Parathyroid adenoma (tissue), 2 donors: ENCODE data around the gene VAV1.
A peak's percentile ranks its signal among the peaks of the same experiment; 100 is the strongest.
"Not testable (repeated sequence)": the region's sequence is repeated elsewhere in the genome, so short reads cannot be mapped to it uniquely, and the experiment has no call there.

Experiments
- H2AFZ ChIP-seq: fragments of 300-600 bp; sonication (generic); one replicate; pipeline ENCODE4 v1.7.0; 2017; ENCODE audit warnings: antibody characterized with exemption, mild to moderate bottlenecking
- H3K27ac ChIP-seq: fragments of 300-600 bp; sonication (generic); one replicate; pipeline ENCODE4 v1.7.0; 2017
- H3K27me3 ChIP-seq: fragments of 300-600 bp; sonication (generic); one replicate; pipeline ENCODE4 v1.7.0; 2017; ENCODE audit warnings: low read length; ENCODE audit not compliant: control insufficient read depth, insufficient read depth
- H3K36me3 ChIP-seq: fragments of 300-600 bp; sonication (generic); one replicate; pipeline ENCODE4 v1.7.0; 2017; ENCODE audit warnings: low read length; ENCODE audit not compliant: control insufficient read depth, insufficient read depth
- H3K4me1 ChIP-seq: fragments of 300-600 bp; sonication (generic); one replicate; pipeline ENCODE4 v1.7.0; 2017; ENCODE audit warnings: control low read depth
- H3K4me2 ChIP-seq: fragments of 300-600 bp; sonication (generic); one replicate; pipeline ENCODE4 v1.7.0; 2017; ENCODE audit warnings: low read length
- H3K4me3 ChIP-seq: fragments of 300-600 bp; sonication (generic); one replicate; pipeline ENCODE4 v1.7.0; 2017; ENCODE audit warnings: low read depth, low read length
- H3K79me2 ChIP-seq: fragments of 300-600 bp; sonication (generic); one replicate; pipeline ENCODE4 v1.7.0; 2017; ENCODE audit warnings: control low read depth
- H3K9ac ChIP-seq: fragments of 300-600 bp; sonication (generic); one replicate; pipeline ENCODE4 v1.7.0; 2017; ENCODE audit warnings: mild to moderate bottlenecking
- H3K9me3 ChIP-seq: fragments of 300-600 bp; sonication (generic); one replicate; pipeline ENCODE4 v1.7.0; 2017; ENCODE audit warnings: low read length; ENCODE audit not compliant: control insufficient read depth
- TF ChIP-seq, protein P1 (sequence below): fragments of 300-600 bp; sonication (generic); IDR thresholded peaks from one replicate; pipeline ENCODE4 v1.7.0; 2017; ENCODE audit warnings: antibody characterized with exemption, mild to moderate bottlenecking
- donor health status: primary hyperparathyroidism.

The VAV1 gene

GRCh38 chr19:6744381-6745301 lies 27.9 kb upstream of the VAV1 start:
- no peak overlapping the region for H3K9ac ChIP-seq
- H3K4me3 ChIP-seq: no peak overlapping the region
- peak overlapping the region; percentile 83 for H2AFZ ChIP-seq
- H3K9me3 ChIP-seq: no peaks in the 10 kb centered on the region
- H3K27ac ChIP-seq: peak overlapping the region; percentile 51
- no peaks in the 10 kb centered on the region for H3K27me3 ChIP-seq
- peaks cover 2% of the 10 kb centered on the region for H3K79me2 ChIP-seq
- H3K4me2 ChIP-seq: peak overlapping the region; percentile 40
- H3K4me1 ChIP-seq: peaks cover 11% of the 10 kb centered on the region
- TF ChIP-seq, protein P1, sequence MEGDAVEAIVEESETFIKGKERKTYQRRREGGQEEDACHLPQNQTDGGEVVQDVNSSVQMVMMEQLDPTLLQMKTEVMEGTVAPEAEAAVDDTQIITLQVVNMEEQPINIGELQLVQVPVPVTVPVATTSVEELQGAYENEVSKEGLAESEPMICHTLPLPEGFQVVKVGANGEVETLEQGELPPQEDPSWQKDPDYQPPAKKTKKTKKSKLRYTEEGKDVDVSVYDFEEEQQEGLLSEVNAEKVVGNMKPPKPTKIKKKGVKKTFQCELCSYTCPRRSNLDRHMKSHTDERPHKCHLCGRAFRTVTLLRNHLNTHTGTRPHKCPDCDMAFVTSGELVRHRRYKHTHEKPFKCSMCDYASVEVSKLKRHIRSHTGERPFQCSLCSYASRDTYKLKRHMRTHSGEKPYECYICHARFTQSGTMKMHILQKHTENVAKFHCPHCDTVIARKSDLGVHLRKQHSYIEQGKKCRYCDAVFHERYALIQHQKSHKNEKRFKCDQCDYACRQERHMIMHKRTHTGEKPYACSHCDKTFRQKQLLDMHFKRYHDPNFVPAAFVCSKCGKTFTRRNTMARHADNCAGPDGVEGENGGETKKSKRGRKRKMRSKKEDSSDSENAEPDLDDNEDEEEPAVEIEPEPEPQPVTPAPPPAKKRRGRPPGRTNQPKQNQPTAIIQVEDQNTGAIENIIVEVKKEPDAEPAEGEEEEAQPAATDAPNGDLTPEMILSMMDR: no peak
- H3K36me3 ChIP-seq: no peaks in the 10 kb centered on the region

DNA sequence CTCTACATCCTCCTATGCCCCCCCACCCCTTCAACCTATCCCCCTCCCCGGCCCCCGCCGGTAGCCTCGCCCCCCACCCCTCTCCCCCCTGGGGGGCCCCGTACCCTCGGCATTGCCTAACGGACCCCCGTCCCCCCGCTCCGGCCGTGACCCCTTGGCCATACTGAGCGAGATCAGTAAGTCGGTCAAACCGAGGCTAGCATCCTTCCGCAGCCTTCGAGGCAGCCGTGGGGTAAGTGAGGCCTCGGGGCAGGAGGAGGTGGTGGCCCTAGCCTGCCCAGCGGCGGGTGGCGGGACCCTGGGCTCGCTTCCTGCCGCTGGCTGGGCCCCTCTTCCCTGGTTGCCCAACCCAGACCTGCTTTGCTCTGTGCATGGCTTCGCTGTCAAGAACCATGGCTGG lies 26.5 kb upstream of the VAV1 start:
- H3K9ac ChIP-seq: no peak overlapping the region
- peaks cover 2% of the 10 kb centered on the region for H3K79me2 ChIP-seq
- peaks cover 11% of the 10 kb centered on the region for H3K4me1 ChIP-seq
- H3K36me3 ChIP-seq: no peaks in the 10 kb centered on the region
- no peaks in the 10 kb centered on the region for H3K9me3 ChIP-seq
- H3K4me3 ChIP-seq: no peak overlapping the region
- H3K27me3 ChIP-seq: no peaks in the 10 kb centered on the region
- TF ChIP-seq, protein P1: no peak
- H3K27ac ChIP-seq: no peak overlapping the region
- H2AFZ ChIP-seq: no peak overlapping the region
- no peak overlapping the region for H3K4me2 ChIP-seq

- H3K27ac ChIP-seq, H3K27me3 ChIP-seq, H3K4me2 ChIP-seq, H3K79me2 ChIP-seq, H3K36me3 ChIP-seq, H2AFZ ChIP-seq, H3K4me3 ChIP-seq, H3K9ac ChIP-seq, H3K9me3 ChIP-seq: not testable (repeated sequence)
- H3K4me1 ChIP-seq: peaks cover 11% of the 10 kb centered on the region
These were observed 24.0 kb upstream of the VAV1 start for GRCh38 chr19:6748543-6748942.

GRCh38 chr19:6750062-6750461 lies 22.4 kb upstream of the VAV1 start:
- TF ChIP-seq, protein P1: no peak
- Histone ChIP-seq H3K27me3 (no peaks in the 10 kb centered on the region), H3K4me2 (no peak overlapping the region), H2AFZ (no peak overlapping the region), H3K27ac (no peak overlapping the region), H3K79me2 (peaks cover 2% of the 10 kb centered on the region), H3K36me3 (no peaks in the 10 kb centered on the region), H3K4me1 (peaks cover 5% of the 10 kb centered on the region), H3K9me3 (no peaks in the 10 kb centered on the region), H3K9ac (no peak overlapping the region), H3K4me3 (no peak overlapping the region)

DNA sequence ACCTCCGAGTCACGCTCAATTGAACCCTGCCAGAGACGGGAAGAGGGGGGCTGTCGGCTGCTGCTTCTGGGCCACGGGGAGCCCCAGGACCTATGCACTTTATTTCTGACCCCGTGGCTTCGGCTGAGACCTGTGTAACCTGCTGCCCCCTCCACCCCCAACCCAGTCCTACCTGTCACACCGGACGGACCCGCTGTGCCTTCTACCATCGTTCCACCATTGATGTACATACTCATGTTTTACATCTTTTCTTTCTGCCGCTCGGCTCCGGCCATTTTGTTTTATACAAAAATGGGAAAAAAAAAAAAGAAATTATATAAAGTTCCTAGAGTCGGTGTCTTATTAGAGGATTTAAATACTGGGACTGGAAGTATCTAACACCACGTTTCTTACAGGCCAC lies 21.3 kb upstream of the VAV1 start:
- Histone ChIP-seq H3K4me1 (no peaks in the 10 kb centered on the region), H3K9me3 (no peaks in the 10 kb centered on the region), H3K9ac (no peak overlapping the region), H2AFZ (no peak overlapping the region), H3K27ac (no peak overlapping the region), H3K4me3 (no peak overlapping the region), H3K4me2 (no peak overlapping the region), H3K36me3 (no peaks in the 10 kb centered on the region), H3K79me2 (peaks cover under 1% of the 10 kb centered on the region), H3K27me3 (no peaks in the 10 kb centered on the region)
- TF ChIP-seq, protein P1: no peak
